SU-DHL-6 (cell line): ENCODE data around the gene MCEE.

ENCODE experiments used
- EZH2phosphoT487 ChIP-seq: fragments of 200-600 bp; sonication (generic), shearing (Covaris generic); conservative IDR thresholded peaks from 2 replicates; pipeline ENCODE4 v1.6.1; 2018; ENCODE audit warnings: mild to moderate bottlenecking, antibody characterized with exemption, low read length, moderate library complexity, mixed read lengths
- TF ChIP-seq, protein P1 (sequence below): fragments of 200-600 bp; sonication (generic); IDR thresholded peaks from one replicate; pipeline ENCODE4 v1.5.1; 2017; ENCODE audit warnings: antibody characterized with exemption, mild to moderate bottlenecking, low read length, moderate library complexity; ENCODE audit not compliant: insufficient read depth, poor library complexity, severe bottlenecking

DNA sequence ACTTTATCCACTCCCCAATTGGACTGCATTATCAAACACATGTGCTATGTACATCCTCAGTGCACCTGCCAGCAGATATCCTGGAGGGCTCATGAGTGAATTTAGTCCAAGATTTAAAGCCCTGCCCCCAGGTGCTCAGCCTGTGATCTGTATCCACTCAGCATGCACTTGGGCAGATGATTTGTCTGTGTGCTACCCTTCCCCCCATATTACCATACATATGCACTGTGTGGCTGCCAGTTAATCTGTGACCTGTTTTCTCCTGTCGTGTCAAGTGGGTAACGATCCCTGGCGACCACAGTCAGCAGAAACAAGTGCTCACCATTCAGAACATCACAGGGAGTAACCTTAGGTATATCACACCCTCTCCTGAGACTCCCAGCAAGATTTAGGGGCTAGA lies 51.4 kb downstream of the MCEE start:
- TF ChIP-seq, protein P1, sequence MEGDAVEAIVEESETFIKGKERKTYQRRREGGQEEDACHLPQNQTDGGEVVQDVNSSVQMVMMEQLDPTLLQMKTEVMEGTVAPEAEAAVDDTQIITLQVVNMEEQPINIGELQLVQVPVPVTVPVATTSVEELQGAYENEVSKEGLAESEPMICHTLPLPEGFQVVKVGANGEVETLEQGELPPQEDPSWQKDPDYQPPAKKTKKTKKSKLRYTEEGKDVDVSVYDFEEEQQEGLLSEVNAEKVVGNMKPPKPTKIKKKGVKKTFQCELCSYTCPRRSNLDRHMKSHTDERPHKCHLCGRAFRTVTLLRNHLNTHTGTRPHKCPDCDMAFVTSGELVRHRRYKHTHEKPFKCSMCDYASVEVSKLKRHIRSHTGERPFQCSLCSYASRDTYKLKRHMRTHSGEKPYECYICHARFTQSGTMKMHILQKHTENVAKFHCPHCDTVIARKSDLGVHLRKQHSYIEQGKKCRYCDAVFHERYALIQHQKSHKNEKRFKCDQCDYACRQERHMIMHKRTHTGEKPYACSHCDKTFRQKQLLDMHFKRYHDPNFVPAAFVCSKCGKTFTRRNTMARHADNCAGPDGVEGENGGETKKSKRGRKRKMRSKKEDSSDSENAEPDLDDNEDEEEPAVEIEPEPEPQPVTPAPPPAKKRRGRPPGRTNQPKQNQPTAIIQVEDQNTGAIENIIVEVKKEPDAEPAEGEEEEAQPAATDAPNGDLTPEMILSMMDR = no peak
- no peak for TF ChIP-seq EZH2phosphoT487
